ENCODE data around the gene DMPK.

- TF ChIP-seq CTCF (conservative IDR thresholded peaks at IDR 0.05 in 1 of 2, IDR thresholded peaks at IDR 0.05 in 1 of 2; ENCODE audit: extremely low read depth in 1 of 2, insufficient read depth in 1 of 2, low read depth in 1 of 2, low read length in 2 of 2) (no peak), EZH2 (IDR thresholded peaks at IDR 0.05; ENCODE audit: borderline replicate concordance, low read length) (no peak)
Measured at GRCh38 chr19:45794627-45795026, 12.3 kb upstream of the DMPK start.

Measured in mammary epithelial cell (primary cell).